Esophagus squamous epithelium (tissue), 5 donors: ENCODE data around the gene C6orf132. TPM values are rescaled to one million over a fixed set of nuclear protein-coding genes. Genes with fewer than 3 reads are reported as not detected.

Experiments
- DNase-seq: peaks from one replicate; lab custom pipeline; 2025; lab: John Stamatoyannopoulos, UW
- H3K27ac ChIP-seq, 4 donors: fragments of 200-600 bp; sonication (generic); one replicate each; pipeline ENCODE4 v1.5.1; 2016 to 2019; ENCODE audit warnings: mild to moderate bottlenecking in 1 of 4
- H3K27me3 ChIP-seq, 4 donors: fragments of 200-600 bp; sonication (generic); 1 replicate in 3 of 4; 2 replicates in 1 of 4; pipeline versions ENCODE4 v1.5.1 to v1.6.0; 2017 to 2021; ENCODE audit warnings: antibody characterized with exemption in 1 of 4
- H3K36me3 ChIP-seq, 3 donors: fragments of 200-600 bp; sonication (generic); one replicate each; pipeline ENCODE4 v1.5.1; 2016 to 2019
- H3K4me1 ChIP-seq, 3 donors: fragments of 200-600 bp; sonication (generic); one replicate each; pipeline ENCODE4 v1.5.1; 2017 to 2019
- H3K4me3 ChIP-seq, 4 donors: fragments of 200-600 bp; sonication (generic); 1 replicate in 3 of 4; 2 replicates in 1 of 4; pipeline ENCODE4 v1.5.1; 2016 to 2019; ENCODE audit warnings: mild to moderate bottlenecking in 2 of 4, moderate library complexity in 1 of 4
- H3K9me3 ChIP-seq, 3 donors: fragments of 200-600 bp; sonication (generic); one replicate each; pipeline ENCODE4 v1.5.1; 2016 to 2019
- CTCF ChIP-seq, 6 experiments: fragments of 450-650 bp in 4 of 6; fragments of 200-600 bp in 2 of 6; sonication (generic) in 2 of 6; IDR thresholded peaks; one replicate each; pipeline ENCODE4 v1.5.1; 2016 to 2019; ENCODE audit warnings: antibody characterized with exemption in 6 of 6, mild to moderate bottlenecking in 4 of 6, moderate library complexity in 4 of 6
- POLR2A ChIP-seq, 4 donors: fragments of 450-650 bp; IDR thresholded peaks; one replicate each; pipeline ENCODE4 v1.6.1; 2017; ENCODE audit warnings: antibody characterized with exemption in 4 of 4, mild to moderate bottlenecking in 4 of 4, moderate library complexity in 3 of 4
- WGBS, 2 donors: methylation state at CpG; one replicate each; pipeline ENCODE4 v1.1.5; 2018; 5-methylcytosine and 5-hydroxymethylcytosine counted together
- intact Hi-C: fragments of 100-400 bp; cut with DNase I; formaldehyde crosslinking; loops from one replicate; pipeline ENCODE4 v1.15.0; 2022
- total RNA-seq, 4 donors: library from RNA; depleted of rRNA; stranded (reverse); fragments of >200 nt; gene quantifications; one replicate each; pipeline ENCODE4 v1.1.0, GENCODE V29; 2016
- donor health status: DM: yes; HTN: yes; CAD: no.

Gene C6orf132
- total RNA-seq, 4 donors from 2014 or later: 87.8 to 254 (median 142) TPM

GRCh38 chr6:42148058-42148457 is 5.6 kb upstream of the C6orf132 start:
- Histone ChIP-seq H3K36me3 (no peaks in the 10 kb centered on the region), H3K4me3 (no peak overlapping the region), H3K27ac (peak overlapping the region in 1 of 4 donors; percentile 33), H3K27me3 (peaks cover 0 to 15% (median 0%) of the 10 kb centered on the region in 4 donors), H3K9me3 (no peaks in the 10 kb centered on the region), H3K4me1 (peaks cover 1 to 13% (median 3%) of the 10 kb centered on the region in 3 donors)
- intact Hi-C loops: no loop called here
- no peak for DNase-seq
- no peak for TF ChIP-seq CTCF (IDR thresholded peaks at IDR 0.05)
- TF ChIP-seq POLR2A (IDR thresholded peaks at IDR 0.05): no peak
- 20 to 31% methylated on average over 2 of the region's 3 CpGs for WGBS, 2 donors

GRCh38 chr6:42147138-42147562 is 4.7 kb upstream of the C6orf132 start:
- Histone ChIP-seq H3K36me3 (no peaks in the 10 kb centered on the region), H3K4me1 (peaks cover 3 to 22% (median 9%) of the 10 kb centered on the region in 3 donors), H3K4me3 (no peak overlapping the region), H3K27me3 (peaks cover 0 to 24% (median 0%) of the 10 kb centered on the region in 4 donors), H3K9me3 (no peaks in the 10 kb centered on the region), H3K27ac (no peak overlapping the region)
- no peak for TF ChIP-seq CTCF (IDR thresholded peaks at IDR 0.05)
- no peak for TF ChIP-seq POLR2A (IDR thresholded peaks at IDR 0.05)
- WGBS, 2 donors: 74 to 78% methylated on average over 6 to 10 of the region's 10 CpGs
- no peak for DNase-seq
- intact Hi-C loops: no loop called here

- peaks cover 12 to 59% (median 22%) of the 10 kb centered on the region in 3 donors for H3K4me1 ChIP-seq
Observed at GRCh38 chr6:42141603-42142117, 760 bp downstream of the C6orf132 start.

GRCh38 chr6:42140756-42141602 is 1.4 kb downstream of the C6orf132 start:
- peak overlapping the region; percentile 73 to 82 (median 80) for H3K4me3 ChIP-seq
- intact Hi-C loops: no loop called here
- peaks cover 0 to 13% (median 0%) of the 10 kb centered on the region in 3 donors for H3K36me3 ChIP-seq
- TF ChIP-seq CTCF (IDR thresholded peaks at IDR 0.05) (no peak), POLR2A (IDR thresholded peaks at IDR 0.05) (no peak)
- H3K4me1 ChIP-seq: peaks cover 16 to 66% (median 28%) of the 10 kb centered on the region in 3 donors
- H3K9me3 ChIP-seq: no peaks in the 10 kb centered on the region
- WGBS, 2 donors: 27 to 32% methylated on average over 7 to 9 of the region's 9 CpGs
- peak overlapping the region; percentile 93 to 98 (median 97) for H3K27ac ChIP-seq
- peaks cover 0 to 37% (median 0%) of the 10 kb centered on the region in 4 donors for H3K27me3 ChIP-seq
- DNase-seq: no peak

More at GRCh38 chr6:42141603-42142117, 760 bp downstream of the C6orf132 start:
- intact Hi-C loops: no loop called here
- Histone ChIP-seq H3K27me3 (peaks cover 0 to 37% (median 0%) of the 10 kb centered on the region in 4 donors), H3K36me3 (peaks cover 0 to 9% (median 0%) of the 10 kb centered on the region in 3 donors), H3K27ac (peak overlapping the region; percentile 93 to 98 (median 97)), H3K4me3 (peak overlapping the region; percentile 73 to 82 (median 80)), H3K9me3 (no peaks in the 10 kb centered on the region)
- no peak for TF ChIP-seq POLR2A (IDR thresholded peaks at IDR 0.05)
- peak in 1 of 6 experiments; percentile 6 for TF ChIP-seq CTCF (IDR thresholded peaks at IDR 0.05)
- no peak for DNase-seq
- 6 to 54% methylated on average over 3 to 7 of the region's 13 CpGs for WGBS, 2 donors
